ENCODE data around the gene ALMS1. TPM values are rescaled to one million over a fixed set of nuclear protein-coding genes. Genes with fewer than 3 reads are reported as not detected.
"Not testable (repeated sequence)": the region's sequence is repeated elsewhere in the genome, so short reads cannot be mapped to it uniquely, and the experiment has no call there.

Gene ALMS1
- total RNA-seq, 4 donors from 2014 or later: 31.3 to 36.1 (median 32.4) TPM

GRCh38 chr2:73640946-73641766, 255.5 kb downstream of the ALMS1 start:
- Histone ChIP-seq H3K4me3 (no peak overlapping the region), H3K9me3 (no peaks in the 10 kb centered on the region), H3K4me1 (peaks cover 0 to 6% (median 1%) of the 10 kb centered on the region in 4 donors), H3K36me3 (no peaks in the 10 kb centered on the region), H3K27me3 (peaks cover 0 to 4% (median 0%) of the 10 kb centered on the region in 4 donors), H3K27ac (replicated peaks in 1 of 4) (no peak overlapping the region)
- no peak for TF ChIP-seq POLR2AphosphoS5 (IDR thresholded peaks at IDR 0.05)
- TF ChIP-seq POLR2A (IDR thresholded peaks at IDR 0.05; ENCODE audit: low read depth): no peak
- TF ChIP-seq EP300 (IDR thresholded peaks at IDR 0.05): no peak
- no peak for TF ChIP-seq CTCF (IDR thresholded peaks at IDR 0.05)
- DNase-seq (ENCODE audit: extremely low spot score): peak; percentile 78
- intact Hi-C loops (cut with DNase I): no loop called here
- WGBS: 100% methylated on average over 2 of the region's 19 CpGs

GRCh38 chr2:73641767-73642062, 256.1 kb downstream of the ALMS1 start:
- H3K4me3 ChIP-seq: no peak overlapping the region
- WGBS: 87% methylated on average over 3 of the region's 3 CpGs
- intact Hi-C loops (cut with DNase I): no loop called here
- no peaks in the 10 kb centered on the region for H3K9me3 ChIP-seq
- TF ChIP-seq CTCF (IDR thresholded peaks at IDR 0.05): no peak
- TF ChIP-seq EP300 (IDR thresholded peaks at IDR 0.05): no peak
- TF ChIP-seq POLR2AphosphoS5 (IDR thresholded peaks at IDR 0.05): no peak
- no peak for TF ChIP-seq POLR2A (IDR thresholded peaks at IDR 0.05; ENCODE audit: low read depth)
- no peaks in the 10 kb centered on the region for H3K36me3 ChIP-seq
- peaks cover 0 to 6% (median 1%) of the 10 kb centered on the region in 4 donors for H3K4me1 ChIP-seq
- H3K27ac ChIP-seq (replicated peaks in 1 of 4): no peak overlapping the region
- H3K27me3 ChIP-seq: peaks cover 0 to 4% (median 0%) of the 10 kb centered on the region in 4 donors
- no peak for DNase-seq (ENCODE audit: extremely low spot score)

- Histone ChIP-seq H3K27ac (replicated peaks in 1 of 4) (no peak within 1 kb of the TSS), H3K4me1 (peaks cover 0 to 6% (median 1%) of the 10 kb centered on the region in 4 donors), H3K9me3 (no peaks in the 10 kb centered on the region), H3K36me3 (no peaks in the 10 kb centered on the region), H3K27me3 (peaks cover 0 to 4% (median 0%) of the 10 kb centered on the region in 4 donors), H3K4me3 (no peak within 1 kb of the TSS)
- intact Hi-C loops (cut with DNase I): no loop called here
- WGBS: 86% methylated on average over 10 of the region's 13 CpGs
- DNase-seq (ENCODE audit: extremely low spot score): peak; percentile 50
- no peak for TF ChIP-seq EP300 (IDR thresholded peaks at IDR 0.05)
- no peak for TF ChIP-seq CTCF (IDR thresholded peaks at IDR 0.05)
- no peak for TF ChIP-seq POLR2A (IDR thresholded peaks at IDR 0.05; ENCODE audit: low read depth)
- no peak for TF ChIP-seq POLR2AphosphoS5 (IDR thresholded peaks at IDR 0.05)
Measured at GRCh38 chr2:73642338-73643018, 256.8 kb downstream of the ALMS1 start, which contains the start of gene NAT8. NAT8 (minus strand) TSS chr2:73642422; CDS start chr2:73641628, 794 bp downstream.

GRCh38 chr2:73647690-73648089, 262.1 kb downstream of the ALMS1 start:
- H3K4me3 ChIP-seq; intact Hi-C loops (cut with DNase I); H3K9me3 ChIP-seq; H3K4me1 ChIP-seq; H3K27me3 ChIP-seq; DNase-seq (ENCODE audit: extremely low spot score); H3K36me3 ChIP-seq; H3K27ac ChIP-seq (replicated peaks in 1 of 4): not testable (repeated sequence)
- WGBS: 87% methylated on average over 8 of the region's 10 CpGs

GRCh38 chr2:73651591-73652230, 266.1 kb downstream of the ALMS1 start:
- Histone ChIP-seq H3K4me3 (no peak overlapping the region), H3K36me3 (no peaks in the 10 kb centered on the region), H3K27ac (replicated peaks in 1 of 4) (no peak overlapping the region), H3K4me1 (no peaks in the 10 kb centered on the region), H3K27me3 (no peaks in the 10 kb centered on the region), H3K9me3 (peaks cover 0 to 5% (median 0%) of the 10 kb centered on the region in 4 donors)
- 62% methylated on average over 5 of the region's 6 CpGs for WGBS
- TF ChIP-seq CTCF (IDR thresholded peaks at IDR 0.05) (no peak), EP300 (IDR thresholded peaks at IDR 0.05) (no peak), POLR2AphosphoS5 (IDR thresholded peaks at IDR 0.05) (no peak), POLR2A (IDR thresholded peaks at IDR 0.05; ENCODE audit: low read depth) (no peak)
- no peak for DNase-seq (ENCODE audit: extremely low spot score)
- intact Hi-C loops (cut with DNase I): no loop called here
